Type B pancreatic cell (in vitro differentiated cells): ENCODE data around the gene PIM3. TPM values are rescaled to one million over a fixed set of nuclear protein-coding genes. Genes with fewer than 3 reads are reported as not detected.

ENCODE experiments used
- DNase-seq: peaks from one replicate; pipeline ENCODE4 v3.0.0; 2021; ENCODE audit warnings: mixed read lengths; ENCODE audit not compliant: unreplicated experiment; ENCODE audit errors: extremely low spot score
- H3K27ac Mint-ChIP-seq: 2 replicates; pipeline ENCODE4 v1.8.0; 2021; ENCODE audit warnings: mild to moderate bottlenecking, mixed read lengths
- H3K27me3 Mint-ChIP-seq: 2 replicates; pipeline ENCODE4 v1.8.0; 2021; ENCODE audit warnings: mixed read lengths
- H3K36me3 Mint-ChIP-seq: 2 replicates; pipeline ENCODE4 v1.8.0; 2021; ENCODE audit warnings: mixed read lengths
- H3K4me1 Mint-ChIP-seq: one replicate; pipeline ENCODE4 v1.8.0; 2021; ENCODE audit warnings: mixed read lengths; ENCODE audit not compliant: unreplicated experiment
- H3K4me3 Mint-ChIP-seq: 2 replicates; pipeline ENCODE4 v1.8.0; 2021; ENCODE audit warnings: mild to moderate bottlenecking, mixed read lengths
- H3K9me3 Mint-ChIP-seq: 2 replicates; pipeline ENCODE4 v1.8.0; 2021; ENCODE audit warnings: mixed read lengths
- CTCF ChIP-seq: fragments of 200-600 bp; sonication (generic); conservative IDR thresholded peaks from 2 replicates; pipeline ENCODE4 v1.5.0; 2021; ENCODE audit warnings: antibody characterized with exemption, mild to moderate bottlenecking
- total RNA-seq: library from RNA; stranded (reverse); gene quantifications from 2 replicates; pipeline ENCODE4 v1.2.1, GENCODE V29; 2021; ENCODE audit warnings: low replicate concordance

PIM3 gene
- total RNA-seq, 1 donor from 2014 or later, result 36.7 TPM

DNA sequence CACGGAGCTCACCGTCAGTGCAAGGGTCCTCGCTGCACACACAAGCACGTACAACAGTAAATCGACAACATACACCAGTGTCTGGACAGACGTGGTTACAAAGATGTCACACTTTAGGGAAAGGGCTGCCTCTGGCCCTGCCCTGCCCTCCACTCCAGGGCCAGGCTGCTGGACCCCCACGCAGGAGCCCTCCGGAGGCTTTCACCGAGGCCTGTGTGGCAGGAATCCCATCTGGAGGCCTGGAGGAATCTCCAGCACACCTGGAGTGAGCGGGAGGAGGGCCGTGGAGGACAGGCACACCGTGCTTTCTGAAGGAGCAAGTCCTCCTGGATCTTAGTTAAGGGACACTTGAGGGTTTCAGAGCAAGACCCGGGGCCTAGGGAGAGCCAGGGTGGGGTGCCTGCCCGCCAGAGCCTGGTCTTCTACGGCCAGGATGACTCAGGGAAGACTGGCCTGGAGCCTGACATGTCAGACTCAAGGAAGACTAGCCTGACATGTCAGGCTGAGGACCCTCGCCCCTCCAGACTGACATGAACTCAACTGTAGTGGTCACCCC lies 2.1 kb upstream of the PIM3 start:
- Mint-ChIP-seq H3K36me3 (peaks cover under 1% of the 10 kb centered on the region), H3K9me3 (no peaks in the 10 kb centered on the region), H3K27me3 (no peaks in the 10 kb centered on the region), H3K4me1 (no peaks in the 10 kb centered on the region), H3K27ac (peak overlapping the region; percentile 71), H3K4me3 (peak overlapping the region; percentile 76)
- DNase-seq, result no peak
- no peak for TF ChIP-seq CTCF

DNA sequence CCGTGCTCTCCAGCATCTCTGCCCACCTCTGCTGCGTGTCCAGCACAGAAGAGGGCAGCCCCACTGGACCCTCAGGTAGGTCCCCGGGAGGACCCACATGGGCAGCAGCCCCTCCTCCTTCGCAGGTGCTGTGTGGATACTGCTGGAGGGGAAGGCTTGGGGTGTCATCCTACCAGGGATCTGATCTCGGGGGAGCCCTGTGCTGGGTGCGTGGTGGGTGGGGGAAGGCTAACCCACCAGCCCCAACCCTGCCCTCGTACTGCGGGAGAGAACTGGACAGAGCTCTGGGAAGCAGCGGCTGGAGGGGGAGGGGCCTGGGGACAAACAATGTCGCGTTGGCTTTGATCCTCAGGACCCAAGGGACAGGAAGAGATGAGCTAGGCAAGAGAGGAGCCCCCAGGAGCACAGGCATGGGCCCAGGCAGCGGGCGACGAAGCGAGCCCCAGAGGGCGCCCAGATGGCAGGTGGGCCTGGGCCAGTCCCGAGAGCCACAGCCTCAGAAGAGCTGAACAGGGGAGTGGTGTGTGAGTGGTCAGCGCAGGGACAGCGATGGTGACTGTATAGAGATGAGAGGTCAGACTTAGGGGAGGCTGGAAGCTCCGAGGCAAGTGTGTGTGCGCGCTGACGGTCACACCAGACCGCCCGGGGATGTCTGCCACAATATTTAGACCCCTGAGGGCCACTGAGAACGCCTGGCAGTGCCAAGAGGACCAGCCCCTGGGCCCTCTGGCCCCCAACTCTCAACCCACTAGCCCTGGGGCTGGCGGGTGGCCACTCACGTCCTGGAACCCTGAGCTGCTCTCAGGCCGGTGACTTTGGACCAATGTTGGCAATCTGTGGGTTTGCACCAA lies 1.4 kb upstream of the PIM3 start:
- H3K36me3 Mint-ChIP-seq, result peaks cover 5% of the 10 kb centered on the region
- H3K27ac Mint-ChIP-seq, result peak overlapping the region; percentile 71
- no peaks in the 10 kb centered on the region for H3K9me3 Mint-ChIP-seq
- no peak for TF ChIP-seq CTCF
- DNase-seq, result no peak
- H3K4me1 Mint-ChIP-seq, result no peaks in the 10 kb centered on the region
- peak overlapping the region; percentile 76 for H3K4me3 Mint-ChIP-seq
- no peaks in the 10 kb centered on the region for H3K27me3 Mint-ChIP-seq

DNA sequence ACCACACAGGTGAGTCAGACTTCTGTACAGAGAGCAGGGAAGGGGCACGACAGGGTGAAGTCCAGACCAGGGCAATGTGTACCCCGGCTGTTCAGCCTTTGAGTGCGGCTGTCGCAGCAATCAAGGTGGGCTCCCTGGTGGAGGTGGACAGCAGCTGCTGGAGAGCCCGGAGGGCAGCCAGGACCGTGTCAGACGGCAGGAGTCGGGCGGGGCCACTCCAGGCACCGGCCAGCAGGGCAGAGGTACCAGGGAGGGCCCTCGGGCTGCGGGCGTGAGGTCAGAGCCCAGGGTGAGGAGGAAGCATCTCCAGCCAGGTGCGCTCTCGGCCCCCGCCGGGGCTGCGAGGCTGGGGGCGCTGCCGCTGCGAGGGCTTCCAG lies 802 bp upstream of the PIM3 start:
- no peaks in the 10 kb centered on the region for H3K4me1 Mint-ChIP-seq
- H3K4me3 Mint-ChIP-seq, result peak overlapping the region; percentile 76
- no peaks in the 10 kb centered on the region for H3K9me3 Mint-ChIP-seq
- no peak for DNase-seq
- peak; percentile 24 for TF ChIP-seq CTCF
- H3K36me3 Mint-ChIP-seq, result peaks cover 5% of the 10 kb centered on the region
- H3K27ac Mint-ChIP-seq, result peak overlapping the region; percentile 71
- H3K27me3 Mint-ChIP-seq, result no peaks in the 10 kb centered on the region

- TF ChIP-seq CTCF, result no peak
- no peaks in the 10 kb centered on the region for H3K9me3 Mint-ChIP-seq
- H3K36me3 Mint-ChIP-seq, result peaks cover 5% of the 10 kb centered on the region
- no peak for DNase-seq
- H3K27ac Mint-ChIP-seq, result peak overlapping the region; percentile 86
- no peaks in the 10 kb centered on the region for H3K4me1 Mint-ChIP-seq
- H3K27me3 Mint-ChIP-seq, result no peaks in the 10 kb centered on the region
- H3K4me3 Mint-ChIP-seq, result peak overlapping the region; percentile 89
Observed at GRCh38 chr22:49961005-49961600, 531 bp downstream of the PIM3 start.

DNA sequence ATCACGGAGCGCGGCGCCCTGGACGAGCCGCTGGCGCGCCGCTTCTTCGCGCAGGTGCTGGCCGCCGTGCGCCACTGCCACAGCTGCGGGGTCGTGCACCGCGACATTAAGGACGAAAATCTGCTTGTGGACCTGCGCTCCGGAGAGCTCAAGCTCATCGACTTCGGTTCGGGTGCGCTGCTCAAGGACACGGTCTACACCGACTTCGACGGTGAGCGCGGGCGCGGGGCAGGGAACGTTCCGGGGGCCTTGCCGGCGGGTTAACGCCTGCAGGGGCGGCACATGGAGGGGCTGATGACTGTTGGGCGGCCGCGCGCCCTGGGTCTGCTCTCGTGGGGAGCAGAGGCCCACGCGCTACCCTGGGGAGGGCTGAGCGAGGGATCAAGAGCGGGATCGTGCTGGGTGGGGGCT lies 1.0 kb downstream of the PIM3 start:
- Mint-ChIP-seq H3K27me3 (no peaks in the 10 kb centered on the region), H3K4me3 (peak overlapping the region; percentile 89), H3K4me1 (no peaks in the 10 kb centered on the region), H3K27ac (peak overlapping the region; percentile 86), H3K36me3 (peaks cover 5% of the 10 kb centered on the region), H3K9me3 (no peaks in the 10 kb centered on the region)
- no peak for DNase-seq
- TF ChIP-seq CTCF, result no peak
